Hematopoietic multipotent progenitor cell treated with erythropoietin and hydrocortisone succinate and interleukin-3 and kit ligand, for 8 days (in vitro differentiated cells): Measurements from ENCODE around the gene MAP2K2.

Source experiments
- DNase-seq: peaks from one replicate; pipeline ENCODE4 v3.0.0-alpha.2; 2015

MAP2K2 gene

GRCh38 chr19:4097501-4097900, 26.4 kb downstream of the MAP2K2 start:
- no peak for DNase-seq

- no peak for DNase-seq
These were observed 27.7 kb downstream of the MAP2K2 start for GRCh38 chr19:4096049-4096892.

GRCh38 chr19:4095488-4095844, 28.5 kb downstream of the MAP2K2 start:
- no peak for DNase-seq

- no peak for DNase-seq
These were observed 29.0 kb downstream of the MAP2K2 start for GRCh38 chr19:4094761-4095487.

- no peak for DNase-seq
These were observed 29.6 kb downstream of the MAP2K2 start for GRCh38 chr19:4094291-4094690.

GRCh38 chr19:4093643-4094175, 30.2 kb downstream of the MAP2K2 start:
- no peak for DNase-seq

GRCh38 chr19:4090356-4091220, 33.3 kb downstream of the MAP2K2 start:
- DNase-seq = no peak

GRCh38 chr19:4089946-4090345, 34.0 kb downstream of the MAP2K2 start:
- DNase-seq = no peak

- DNase-seq = peak; percentile 85
These were observed 34.5 kb downstream of the MAP2K2 start for GRCh38 chr19:4089400-4089908.

GRCh38 chr19:4088975-4089374, 34.9 kb downstream of the MAP2K2 start:
- peak; percentile 87 for DNase-seq

GRCh38 chr19:4087787-4088679, 35.9 kb downstream of the MAP2K2 start:
- no peak for DNase-seq

- no peak for DNase-seq
These were observed 37.5 kb downstream of the MAP2K2 start for GRCh38 chr19:4086411-4086867.

GRCh38 chr19:4084547-4084877, 39.4 kb downstream of the MAP2K2 start:
- no peak for DNase-seq

GRCh38 chr19:4083677-4084546, 40.0 kb downstream of the MAP2K2 start:
- no peak for DNase-seq

- no peak for DNase-seq
These were observed 41.8 kb downstream of the MAP2K2 start for GRCh38 chr19:4082172-4082571.

- peak; percentile 62 for DNase-seq
These were observed 42.3 kb downstream of the MAP2K2 start for GRCh38 chr19:4081441-4082129.

GRCh38 chr19:4080473-4080872, 43.4 kb downstream of the MAP2K2 start:
- DNase-seq = no peak

GRCh38 chr19:4077800-4078684, 45.9 kb downstream of the MAP2K2 start:
- DNase-seq = peak; percentile 62

- DNase-seq = no peak
These were observed 46.9 kb downstream of the MAP2K2 start for GRCh38 chr19:4077007-4077374.
